Activated naive CD8-positive, alpha-beta T cell treated with anti-CD3 and anti-CD28 coated beads for 36 hours (primary cell): ENCODE data around the gene ORM1. TPM values are rescaled to one million over a fixed set of nuclear protein-coding genes. Genes with fewer than 3 reads are reported as not detected.

Experiments
- DNase-seq: peaks from one replicate; pipeline ENCODE4 v3.0.0; 2021
- H3K27ac Mint-ChIP-seq: one replicate; pipeline ENCODE4 v1.8.0; 2022; ENCODE audit warnings: mild to moderate bottlenecking, moderate library complexity, mixed read lengths
- H3K27me3 Mint-ChIP-seq: one replicate; pipeline ENCODE4 v1.8.0; 2022; ENCODE audit warnings: mild to moderate bottlenecking, mixed read lengths
- H3K36me3 Mint-ChIP-seq: one replicate; pipeline ENCODE4 v1.8.0; 2021; ENCODE audit warnings: mild to moderate bottlenecking, mixed read lengths
- H3K4me1 Mint-ChIP-seq: one replicate; pipeline ENCODE4 v1.8.0; 2021; ENCODE audit warnings: mixed read lengths
- H3K4me3 Mint-ChIP-seq: one replicate; pipeline ENCODE4 v1.8.0; 2022; ENCODE audit warnings: mild to moderate bottlenecking, moderate library complexity, mixed read lengths
- H3K9me3 Mint-ChIP-seq: one replicate; pipeline ENCODE4 v1.8.0; 2022; ENCODE audit warnings: mixed read lengths
- total RNA-seq, 2 experiments: library from RNA; stranded (reverse); gene quantifications; one replicate each; pipeline ENCODE4 v1.2.3, GENCODE V29; 2021

Gene ORM1
- total RNA-seq, 2 experiments from 2014 or later = not detected

DNA sequence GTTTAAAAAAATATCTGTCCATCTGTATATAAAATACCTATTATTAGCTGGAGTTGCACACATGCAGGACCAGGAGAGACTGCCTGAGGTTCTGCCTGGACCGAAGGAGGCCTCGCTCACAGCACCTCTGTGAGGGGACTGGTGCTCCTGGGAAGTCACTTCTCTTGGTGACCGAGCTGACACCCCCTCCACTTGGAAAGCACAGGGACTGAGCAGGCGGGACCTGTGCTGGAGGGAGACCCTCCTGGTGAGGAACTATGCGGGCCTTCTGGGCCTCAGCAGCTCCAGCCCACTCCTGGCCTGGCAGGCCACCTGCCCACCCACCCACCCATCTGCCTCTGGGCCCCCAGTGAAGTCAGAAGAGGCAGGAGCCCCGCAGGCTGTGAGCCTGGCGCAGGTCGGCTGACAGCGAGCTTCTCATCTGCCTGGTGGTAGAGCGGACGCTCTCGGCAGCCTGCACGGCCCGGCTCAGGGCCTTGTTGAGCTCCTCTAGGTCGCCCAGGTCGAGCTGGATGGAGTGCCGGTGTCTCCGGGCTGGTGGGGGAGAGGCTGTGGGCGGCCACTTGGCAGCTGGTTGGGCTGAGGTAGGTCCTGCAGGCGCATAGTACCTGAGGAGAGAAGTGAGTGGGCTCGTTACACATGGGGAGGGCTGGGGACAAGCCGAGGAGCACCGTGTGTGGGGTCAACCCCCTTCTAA, 13.9 kb downstream of the ORM1 start:
- no peak overlapping the region for H3K4me3 Mint-ChIP-seq
- peaks cover 51% of the 10 kb centered on the region for H3K36me3 Mint-ChIP-seq
- DNase-seq = no peak
- peaks cover 2% of the 10 kb centered on the region for H3K9me3 Mint-ChIP-seq
- H3K27me3 Mint-ChIP-seq = no peaks in the 10 kb centered on the region
- H3K4me1 Mint-ChIP-seq = peaks cover 13% of the 10 kb centered on the region
- H3K27ac Mint-ChIP-seq = peak overlapping the region; percentile 48

DNA sequence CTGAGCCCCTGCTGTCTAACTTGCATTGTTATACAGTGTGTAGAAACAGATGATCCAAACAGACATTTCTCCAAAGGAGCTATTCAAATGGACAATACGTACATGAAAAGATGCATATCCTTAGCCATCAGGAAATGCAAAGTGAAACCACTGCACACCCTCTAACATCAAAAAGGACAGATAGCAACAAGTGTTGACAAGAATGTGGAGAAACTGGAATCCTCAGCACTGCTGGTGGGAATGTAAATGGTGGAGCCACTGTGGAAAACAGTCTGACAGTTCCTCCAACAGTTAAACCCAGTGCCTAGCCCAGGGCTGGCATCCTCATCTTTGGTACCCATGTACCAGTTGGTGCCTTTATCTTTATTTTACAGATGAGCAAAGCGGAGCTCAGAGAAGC, 15.3 kb downstream of the ORM1 start:
- peak overlapping the region; percentile 60 for H3K27ac Mint-ChIP-seq
- peaks cover 2% of the 10 kb centered on the region for H3K9me3 Mint-ChIP-seq
- no peak overlapping the region for H3K4me3 Mint-ChIP-seq

DNA sequence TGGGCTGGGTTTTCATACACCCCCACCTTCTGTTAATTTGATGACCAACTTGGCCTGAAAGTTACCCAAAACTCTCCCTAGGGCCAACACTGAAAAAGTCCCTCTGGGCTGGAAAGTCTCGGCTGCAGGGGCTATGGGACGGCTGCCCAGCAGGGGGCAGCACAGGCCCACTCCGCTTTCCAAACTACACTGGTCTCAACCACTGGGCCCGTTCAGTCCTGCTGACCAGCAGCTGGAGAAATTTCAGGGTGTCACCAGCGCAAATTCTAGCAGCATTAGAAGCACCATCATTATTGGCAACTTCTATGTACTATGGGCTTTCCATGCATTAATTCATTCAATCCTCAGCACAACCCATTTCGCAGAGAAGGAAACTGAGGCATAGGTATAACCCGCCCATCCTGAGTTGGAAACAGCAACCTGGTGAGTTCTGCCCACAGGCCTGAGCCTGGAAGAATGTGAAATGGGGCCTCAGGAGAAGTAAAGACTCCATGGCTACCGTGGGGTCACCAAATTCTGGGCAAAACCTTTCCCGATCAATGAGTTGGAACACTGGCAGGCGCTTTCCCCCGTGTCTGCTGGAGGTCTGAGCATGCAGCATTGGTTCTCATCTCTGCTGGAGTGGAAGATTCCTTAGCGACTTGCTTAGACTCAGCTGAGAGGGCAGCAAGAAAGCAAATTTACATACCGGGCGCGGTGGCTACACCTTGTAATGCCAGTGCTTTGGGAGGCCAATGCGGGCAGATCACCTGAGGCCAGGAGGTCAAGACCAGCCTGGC, 16.4 kb downstream of the ORM1 start:
- Mint-ChIP-seq H3K27ac (peak overlapping the region; percentile 76), H3K4me1 (peaks cover 13% of the 10 kb centered on the region), H3K27me3 (no peaks in the 10 kb centered on the region), H3K36me3 (peaks cover 59% of the 10 kb centered on the region), H3K9me3 (peaks cover 2% of the 10 kb centered on the region), H3K4me3 (no peak overlapping the region)
- peak; percentile 62 for DNase-seq

More for the DNA sequence above, 15.3 kb downstream of the ORM1 start:
- Mint-ChIP-seq H3K36me3 (peaks cover 53% of the 10 kb centered on the region), H3K27me3 (no peaks in the 10 kb centered on the region), H3K4me1 (peaks cover 13% of the 10 kb centered on the region)
- no peak for DNase-seq

DNA sequence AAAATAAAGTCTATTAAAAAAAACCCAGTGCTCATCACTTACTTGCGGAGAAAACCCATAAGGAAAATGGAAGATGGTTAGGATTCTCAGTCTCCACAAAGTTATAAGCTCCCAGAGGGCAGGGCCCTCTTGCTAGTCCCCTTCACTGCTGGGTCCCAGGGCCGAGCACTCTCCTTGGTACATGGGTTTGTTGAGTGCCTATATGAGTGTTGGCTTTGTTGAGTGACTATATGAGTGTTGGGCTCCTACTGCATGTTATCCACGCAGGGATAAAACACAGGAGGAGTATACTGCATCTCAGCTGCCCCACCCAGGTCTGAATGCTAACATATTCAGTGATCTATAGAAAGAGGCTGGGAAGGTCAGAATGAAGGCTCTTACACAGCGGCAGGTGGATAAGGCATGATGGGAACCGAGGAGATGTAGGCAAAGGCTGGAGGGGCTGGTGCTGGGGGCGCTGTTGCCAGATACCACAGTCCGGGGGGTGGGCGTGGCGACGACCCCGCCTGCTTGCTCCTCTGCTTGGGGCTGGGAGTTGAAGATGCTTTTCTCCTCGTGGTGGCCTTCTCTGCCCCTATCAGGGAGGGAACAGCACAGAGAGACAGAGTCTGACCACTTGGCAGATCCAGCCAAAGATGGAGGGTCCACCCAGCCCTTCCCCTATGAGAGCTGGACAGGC, 18.4 kb downstream of the ORM1 start:
- peaks cover 18% of the 10 kb centered on the region for H3K4me1 Mint-ChIP-seq
- peaks cover 56% of the 10 kb centered on the region for H3K36me3 Mint-ChIP-seq
- H3K9me3 Mint-ChIP-seq = no peaks in the 10 kb centered on the region
- H3K27ac Mint-ChIP-seq = peak overlapping the region; percentile 66
- no peak overlapping the region for H3K4me3 Mint-ChIP-seq
- no peaks in the 10 kb centered on the region for H3K27me3 Mint-ChIP-seq
- no peak for DNase-seq

DNA sequence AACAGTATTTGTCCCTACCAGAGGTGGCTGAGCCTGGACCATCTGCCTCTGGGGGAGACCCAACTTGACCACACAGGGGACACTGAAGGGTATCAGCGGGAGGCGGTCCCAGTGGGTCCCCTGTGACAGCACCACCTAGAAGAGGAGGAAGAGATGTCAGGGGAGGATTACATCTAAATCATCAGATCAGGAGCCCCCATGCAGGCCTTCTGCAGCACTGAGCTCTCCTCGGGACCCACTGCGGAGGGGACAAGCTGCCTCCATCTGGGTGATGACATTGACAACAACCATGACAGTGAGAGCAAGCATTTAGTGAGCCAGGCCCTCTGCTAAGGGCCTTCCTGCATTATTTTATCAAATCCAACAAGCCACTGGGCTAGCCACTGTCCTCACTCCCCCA, 19.1 kb downstream of the ORM1 start:
- H3K4me1 Mint-ChIP-seq = peaks cover 24% of the 10 kb centered on the region
- H3K27ac Mint-ChIP-seq = peak overlapping the region; percentile 66
- no peaks in the 10 kb centered on the region for H3K27me3 Mint-ChIP-seq
- no peak for DNase-seq
- H3K4me3 Mint-ChIP-seq = no peak overlapping the region
- no peaks in the 10 kb centered on the region for H3K9me3 Mint-ChIP-seq
- H3K36me3 Mint-ChIP-seq = peaks cover 58% of the 10 kb centered on the region

DNA sequence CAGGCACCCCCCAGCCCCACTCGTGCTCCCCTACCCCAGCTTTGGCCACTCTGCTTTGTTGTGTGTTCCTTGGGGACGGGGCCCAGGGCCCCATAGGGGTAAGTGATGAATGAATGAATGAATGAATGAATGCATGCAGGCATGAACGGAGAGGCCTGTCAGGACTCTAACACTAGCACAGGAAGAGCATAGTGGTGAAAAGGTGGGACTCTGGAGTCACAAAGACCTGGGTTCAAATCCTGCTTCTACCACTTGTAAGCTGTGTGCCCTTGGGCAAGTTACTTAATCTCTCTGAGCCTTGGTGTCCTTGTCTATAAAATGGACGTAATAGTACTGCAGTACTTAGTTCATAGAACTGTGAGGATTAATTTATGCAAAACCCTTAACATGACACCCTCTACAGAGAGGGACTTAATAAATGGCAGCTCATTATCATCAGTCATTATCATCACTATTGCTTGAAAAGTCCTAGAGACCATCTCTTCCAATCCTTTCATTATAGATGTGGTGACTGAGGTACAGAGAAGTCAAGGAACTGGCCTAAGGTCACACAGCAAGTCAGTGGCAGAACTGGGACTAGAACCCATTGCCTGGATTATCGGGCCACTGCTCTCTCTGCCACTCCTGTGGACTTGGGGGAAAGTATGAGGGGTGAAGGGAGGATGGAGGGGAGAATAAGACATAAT, 20.0 kb downstream of the ORM1 start:
- DNase-seq = no peak
- no peak overlapping the region for H3K4me3 Mint-ChIP-seq
- peak overlapping the region; percentile 73 for H3K27ac Mint-ChIP-seq
- no peaks in the 10 kb centered on the region for H3K9me3 Mint-ChIP-seq
- H3K4me1 Mint-ChIP-seq = peaks cover 27% of the 10 kb centered on the region
- H3K36me3 Mint-ChIP-seq = peaks cover 57% of the 10 kb centered on the region
- no peaks in the 10 kb centered on the region for H3K27me3 Mint-ChIP-seq

DNA sequence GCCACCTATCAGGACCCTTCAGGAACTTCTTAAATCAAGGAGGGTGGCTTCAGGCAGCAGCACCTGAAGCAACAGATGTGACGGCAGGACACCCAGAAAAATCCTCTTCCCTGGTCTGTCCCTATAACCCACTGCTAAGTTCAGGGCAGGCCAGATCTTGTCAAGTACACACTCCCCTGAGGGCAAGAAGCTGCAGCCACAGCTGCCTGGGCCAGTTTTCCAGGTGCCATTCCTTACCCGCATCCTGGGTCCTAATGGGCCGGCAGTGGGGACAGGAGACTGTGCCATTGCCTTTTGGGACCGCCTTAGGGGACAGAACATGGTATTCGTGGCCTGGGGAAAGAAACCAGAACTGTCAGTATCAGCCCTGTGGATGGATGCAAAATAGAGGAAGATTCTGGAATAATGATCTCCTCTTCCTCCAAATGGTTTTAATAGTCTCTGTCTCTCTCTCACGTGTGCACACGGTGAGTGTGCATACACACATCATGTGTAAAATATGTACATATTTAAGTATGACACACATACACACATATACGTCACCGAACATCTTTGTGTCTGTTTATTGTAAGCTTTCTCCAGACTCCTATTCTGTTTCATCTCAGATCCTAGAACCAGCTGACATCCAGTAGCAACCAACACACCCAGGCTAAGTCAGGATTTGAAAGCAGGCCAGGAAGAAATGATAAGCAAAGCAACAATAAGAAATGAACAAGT, 20.7 kb downstream of the ORM1 start:
- H3K36me3 Mint-ChIP-seq = peaks cover 62% of the 10 kb centered on the region
- no peak for DNase-seq
- H3K4me3 Mint-ChIP-seq = no peak overlapping the region

DNA sequence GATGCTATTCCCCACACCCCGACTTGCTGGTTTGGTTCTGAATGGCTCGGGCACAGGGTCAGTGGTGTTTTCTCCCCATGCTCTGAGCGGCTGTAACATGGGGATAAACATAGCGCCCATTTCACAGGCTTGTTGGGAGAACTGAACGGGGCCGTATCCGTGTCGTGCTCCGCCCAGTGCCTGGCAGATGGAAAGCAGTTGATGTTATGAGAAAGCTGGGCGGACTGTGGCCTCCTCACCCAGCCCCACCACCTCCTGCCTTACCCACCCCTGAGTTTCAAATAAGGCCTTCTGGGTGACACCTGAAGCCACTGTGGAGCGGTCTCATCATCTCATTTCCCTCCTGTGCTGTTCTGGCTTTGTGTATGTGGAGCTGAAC, 21.3 kb downstream of the ORM1 start:
- Mint-ChIP-seq H3K9me3 (no peaks in the 10 kb centered on the region), H3K4me1 (peaks cover 32% of the 10 kb centered on the region), H3K27ac (peak overlapping the region; percentile 84), H3K4me3 (no peak overlapping the region), H3K36me3 (peaks cover 60% of the 10 kb centered on the region), H3K27me3 (no peaks in the 10 kb centered on the region)
- DNase-seq = no peak

More for the DNA sequence above, 20.7 kb downstream of the ORM1 start:
- Mint-ChIP-seq H3K27me3 (no peaks in the 10 kb centered on the region), H3K4me1 (peaks cover 32% of the 10 kb centered on the region), H3K27ac (peak overlapping the region; percentile 73), H3K9me3 (no peaks in the 10 kb centered on the region)

DNA sequence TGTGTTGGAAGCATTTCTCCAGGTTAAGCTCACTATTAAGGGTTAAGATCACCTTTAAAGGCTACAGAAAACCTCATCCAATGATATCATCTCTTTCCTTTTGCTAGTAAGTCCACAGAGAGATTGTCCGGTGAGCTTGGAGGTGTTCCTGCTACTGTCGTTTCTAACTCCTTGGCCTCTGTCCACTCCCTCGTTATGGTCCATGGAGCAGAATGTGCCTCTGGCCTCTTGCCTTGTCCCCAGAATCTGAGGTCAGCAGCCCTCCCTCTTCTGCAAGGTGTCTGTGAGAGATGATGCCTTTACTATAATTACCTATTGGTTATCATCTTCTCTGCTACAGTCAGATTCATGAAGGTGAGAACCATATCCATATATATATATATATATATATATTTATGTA, 21.8 kb downstream of the ORM1 start:
- H3K4me1 Mint-ChIP-seq = peaks cover 36% of the 10 kb centered on the region
- peak overlapping the region; percentile 84 for H3K27ac Mint-ChIP-seq

DNA sequence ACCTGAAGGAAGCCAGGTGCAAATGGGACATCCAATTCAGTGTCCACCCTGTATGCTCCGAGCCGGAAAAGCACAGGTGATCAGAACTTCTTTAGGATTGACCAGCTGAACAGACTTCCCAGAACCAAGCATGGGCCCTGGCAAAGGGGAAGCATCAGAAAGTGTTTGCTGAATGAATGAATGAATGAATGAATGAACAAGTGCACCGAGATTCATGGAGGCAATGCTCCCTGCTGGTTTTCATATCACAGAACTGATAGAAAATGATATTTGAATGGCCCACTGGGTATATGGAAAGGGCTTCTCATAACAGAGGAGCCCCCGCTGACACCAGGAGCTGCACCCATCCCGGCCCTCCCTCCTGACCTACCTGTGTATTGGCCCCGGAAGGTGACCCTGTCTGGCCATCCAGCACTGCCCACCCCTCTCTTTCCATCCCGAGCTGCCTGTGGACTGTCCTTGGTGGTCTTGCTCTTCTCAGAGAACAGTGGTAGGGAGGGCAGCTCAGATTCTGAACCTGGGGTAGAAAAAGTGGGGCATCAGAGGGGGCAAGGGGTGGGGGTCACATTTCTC, 22.7 kb downstream of the ORM1 start:
- Mint-ChIP-seq H3K4me1 (peaks cover 45% of the 10 kb centered on the region), H3K4me3 (no peak overlapping the region), H3K27ac (peak overlapping the region; percentile 82)

More for the DNA sequence above, 21.8 kb downstream of the ORM1 start:
- H3K27me3 Mint-ChIP-seq = no peaks in the 10 kb centered on the region
- H3K9me3 Mint-ChIP-seq = no peaks in the 10 kb centered on the region
- peaks cover 60% of the 10 kb centered on the region for H3K36me3 Mint-ChIP-seq
- DNase-seq = no peak
- H3K4me3 Mint-ChIP-seq = no peak overlapping the region

DNA sequence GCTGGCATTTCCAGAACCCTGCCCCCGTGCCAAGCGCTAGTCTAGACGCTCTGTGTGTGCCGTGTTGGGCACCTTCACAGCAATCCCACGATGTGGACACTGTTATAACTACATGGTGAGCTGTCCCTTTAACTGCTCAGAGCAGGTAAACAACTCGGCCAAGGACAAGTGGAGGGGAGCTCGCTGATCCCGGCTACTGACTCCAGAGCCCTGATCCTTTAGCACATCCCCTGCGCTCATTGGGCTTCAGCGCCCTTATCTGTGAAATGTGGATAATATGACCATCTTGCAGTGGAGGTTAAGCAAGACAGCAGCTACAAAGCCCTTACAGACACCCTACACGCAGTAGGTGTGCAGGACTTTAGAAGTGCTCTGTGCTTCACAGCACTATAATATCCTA, 23.2 kb downstream of the ORM1 start:
- H3K27me3 Mint-ChIP-seq = no peaks in the 10 kb centered on the region
- no peaks in the 10 kb centered on the region for H3K9me3 Mint-ChIP-seq
- H3K27ac Mint-ChIP-seq = peak overlapping the region; percentile 82
- peaks cover 49% of the 10 kb centered on the region for H3K4me1 Mint-ChIP-seq
- H3K36me3 Mint-ChIP-seq = peaks cover 63% of the 10 kb centered on the region
- DNase-seq = no peak
- H3K4me3 Mint-ChIP-seq = no peak overlapping the region

More for the DNA sequence above, 22.7 kb downstream of the ORM1 start:
- no peaks in the 10 kb centered on the region for H3K27me3 Mint-ChIP-seq
- H3K9me3 Mint-ChIP-seq = no peaks in the 10 kb centered on the region
- DNase-seq = no peak
- H3K36me3 Mint-ChIP-seq = peaks cover 62% of the 10 kb centered on the region

DNA sequence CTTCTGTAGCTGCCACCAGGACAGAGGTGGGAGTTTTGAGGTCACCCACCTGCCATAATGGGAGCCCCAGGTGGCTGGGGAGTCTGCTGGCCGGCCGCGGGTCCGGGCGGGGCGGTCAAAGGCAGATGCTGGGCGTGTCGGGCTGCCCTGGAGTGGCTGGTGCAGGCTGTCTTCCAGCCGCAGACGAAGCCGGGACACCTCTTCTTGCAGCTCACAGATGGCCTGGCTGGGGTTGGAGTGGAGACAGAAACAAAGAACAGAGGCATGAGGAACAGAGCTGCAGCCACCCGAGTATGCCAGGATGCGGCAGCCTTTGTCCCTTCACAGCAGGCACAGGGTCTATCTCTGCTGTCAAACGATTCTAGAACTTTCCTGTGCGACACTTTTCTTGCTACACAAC, 24.8 kb downstream of the ORM1 start:
- peaks cover 67% of the 10 kb centered on the region for H3K36me3 Mint-ChIP-seq
- no peaks in the 10 kb centered on the region for H3K27me3 Mint-ChIP-seq
- peak overlapping the region; percentile 99 for H3K27ac Mint-ChIP-seq
- H3K4me3 Mint-ChIP-seq = peak overlapping the region; percentile 65
- no peaks in the 10 kb centered on the region for H3K9me3 Mint-ChIP-seq
- H3K4me1 Mint-ChIP-seq = peaks cover 52% of the 10 kb centered on the region
- no peak for DNase-seq

DNA sequence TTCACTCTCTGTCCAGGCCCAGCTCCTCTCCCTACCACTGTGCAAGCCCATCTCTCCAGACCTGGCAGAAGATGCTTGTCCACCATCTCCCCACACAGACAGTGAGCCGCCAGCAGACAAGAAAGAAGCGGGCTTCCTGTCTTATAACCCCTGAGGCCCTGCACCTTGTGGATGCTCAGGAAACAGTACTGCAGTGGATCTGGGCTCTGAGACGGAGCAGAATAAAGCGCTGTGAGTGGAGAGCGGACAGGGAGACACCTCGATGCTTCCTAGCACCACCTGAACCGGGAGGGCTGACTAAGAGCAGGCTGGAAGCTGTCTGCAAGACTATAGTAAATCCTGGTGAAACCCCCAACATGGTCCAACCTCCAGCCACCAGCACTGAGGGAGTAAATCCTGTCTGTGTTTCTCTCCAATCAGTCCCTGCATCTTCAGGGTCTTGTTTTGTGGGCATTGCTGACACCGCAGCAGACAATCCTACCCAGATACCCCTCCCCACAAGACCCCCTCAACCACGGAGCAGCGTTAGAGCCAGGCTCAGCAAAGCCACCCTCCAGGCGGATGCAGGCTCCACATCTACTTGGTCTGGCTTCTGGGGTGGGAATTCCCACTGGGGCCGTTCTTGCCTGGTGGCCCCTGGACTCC, 25.5 kb downstream of the ORM1 start:
- H3K27ac Mint-ChIP-seq = peak overlapping the region; percentile 99
- H3K9me3 Mint-ChIP-seq = no peaks in the 10 kb centered on the region
- H3K4me3 Mint-ChIP-seq = peak overlapping the region; percentile 65

More for the DNA sequence above, 25.5 kb downstream of the ORM1 start:
- no peak for DNase-seq
- Mint-ChIP-seq H3K27me3 (no peaks in the 10 kb centered on the region), H3K36me3 (peaks cover 70% of the 10 kb centered on the region), H3K4me1 (peaks cover 59% of the 10 kb centered on the region)
